HG03565 (cell line): ENCODE measurements around the gene CAPN10.

Experiments
- ATAC-seq: cut with Tn5 transposase; IDR thresholded peaks from one replicate; pipeline ENCODE4 v1.9.1; 2021; ENCODE audit warnings: mild to moderate bottlenecking, moderate library complexity; ENCODE audit not compliant: unreplicated experiment

CAPN10 gene

DNA sequence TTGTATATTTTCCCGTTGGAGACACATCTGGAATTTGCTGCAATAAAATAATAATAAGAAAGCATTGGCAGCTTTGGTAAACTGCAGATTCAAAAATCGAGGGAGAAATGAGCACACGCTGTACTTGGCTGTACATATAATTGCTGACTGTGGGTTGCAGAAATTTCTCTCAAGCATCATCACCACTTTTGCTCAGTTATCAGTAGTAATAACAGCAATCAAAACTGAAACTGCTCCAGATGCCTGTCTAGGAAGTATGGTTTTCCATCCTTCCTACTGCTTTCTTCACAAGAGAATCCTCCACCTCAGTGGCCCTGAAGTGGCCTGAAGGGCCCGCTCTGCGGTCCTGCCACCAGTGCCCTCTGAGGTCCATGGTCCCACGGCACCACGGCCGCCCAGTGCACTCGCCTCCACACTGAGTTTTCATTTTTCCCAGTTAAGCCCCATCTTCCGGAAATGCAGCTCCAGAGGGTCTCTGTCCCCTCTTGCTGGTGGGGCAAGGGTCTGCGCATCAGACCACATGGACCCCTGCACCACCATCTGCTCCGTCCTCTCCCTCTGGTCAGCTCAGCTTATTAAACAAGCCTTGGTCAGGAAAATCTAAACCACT lies 22.5 kb upstream of the CAPN10 start:
- no peak for ATAC-seq

DNA sequence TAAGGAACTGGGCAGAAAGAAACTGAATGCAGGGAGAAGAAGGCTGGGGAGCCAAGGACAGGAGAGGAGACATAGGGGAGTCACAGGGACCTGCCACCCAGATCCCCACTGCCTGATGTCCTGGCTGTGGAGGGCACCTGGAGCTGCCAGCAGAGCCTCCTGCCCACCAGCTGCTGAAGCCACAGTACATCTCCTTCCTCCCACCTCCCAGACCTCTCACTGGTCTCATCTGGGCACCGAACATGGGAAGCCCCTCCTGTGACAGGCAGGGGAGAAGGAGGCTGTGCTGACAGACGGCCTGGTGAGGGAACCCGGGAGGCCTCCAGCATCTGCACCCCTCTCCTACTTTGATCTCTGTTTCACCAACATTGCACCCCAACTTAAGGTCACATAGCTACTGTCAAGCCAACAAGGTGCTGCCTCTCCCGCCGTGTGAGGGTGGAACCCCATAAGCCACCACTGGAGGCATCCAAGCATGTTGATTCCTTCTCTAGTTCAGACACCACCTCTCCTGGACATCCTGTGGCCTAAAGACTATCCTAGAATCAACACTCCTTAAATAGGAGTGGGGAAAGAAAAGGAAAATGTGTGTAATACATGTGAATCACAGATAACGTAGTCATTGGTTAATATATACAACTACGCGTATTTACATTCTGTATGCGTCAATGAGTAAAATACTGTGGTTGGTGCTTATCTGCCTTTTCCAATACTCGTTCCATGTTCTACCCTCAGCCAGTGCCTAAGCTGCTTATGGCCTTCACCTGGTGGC lies 21.8 kb upstream of the CAPN10 start:
- ATAC-seq = no peak

DNA sequence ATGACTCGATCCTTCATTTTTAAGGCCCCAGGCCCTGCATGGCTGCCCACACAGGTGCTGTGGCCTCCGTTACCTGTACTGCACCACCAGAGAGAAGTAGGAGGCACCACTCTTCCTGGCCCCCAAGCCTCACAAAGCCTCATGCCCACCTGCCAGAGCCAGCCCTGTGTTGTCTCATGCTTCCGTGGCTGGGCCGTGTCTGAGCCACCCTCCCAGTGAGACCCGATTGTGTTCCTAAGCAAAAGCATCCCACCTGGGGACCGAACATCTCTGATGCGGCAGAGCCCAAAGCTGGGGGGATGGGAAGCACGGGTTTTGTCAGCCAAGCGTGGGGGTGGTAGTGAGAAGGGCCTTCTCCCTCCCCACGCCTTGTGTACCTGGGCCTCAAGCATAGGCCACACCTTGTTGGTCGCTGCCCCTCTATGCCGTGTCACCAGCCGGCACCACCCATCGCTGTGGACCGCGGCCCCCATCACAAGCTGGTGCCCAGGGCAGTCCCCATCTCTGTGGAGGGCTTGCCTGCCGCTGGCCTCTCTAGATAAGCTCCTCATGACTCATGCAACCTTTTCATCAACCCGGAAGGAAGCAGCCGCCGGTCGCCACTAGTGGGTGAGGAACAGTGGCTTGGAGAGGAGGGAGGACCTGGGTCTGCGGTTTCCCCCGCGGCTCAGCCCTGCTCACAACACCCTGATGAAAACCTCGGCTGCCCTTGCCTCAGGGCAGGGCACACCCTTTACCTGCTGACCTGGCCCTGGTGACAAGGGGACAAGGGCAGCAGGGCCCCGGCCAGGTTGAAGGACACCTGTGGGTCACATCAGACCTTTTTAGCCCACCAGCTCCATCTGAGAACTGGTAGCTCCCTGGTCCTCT lies 21.0 kb upstream of the CAPN10 start:
- ATAC-seq = peak; percentile 20

DNA sequence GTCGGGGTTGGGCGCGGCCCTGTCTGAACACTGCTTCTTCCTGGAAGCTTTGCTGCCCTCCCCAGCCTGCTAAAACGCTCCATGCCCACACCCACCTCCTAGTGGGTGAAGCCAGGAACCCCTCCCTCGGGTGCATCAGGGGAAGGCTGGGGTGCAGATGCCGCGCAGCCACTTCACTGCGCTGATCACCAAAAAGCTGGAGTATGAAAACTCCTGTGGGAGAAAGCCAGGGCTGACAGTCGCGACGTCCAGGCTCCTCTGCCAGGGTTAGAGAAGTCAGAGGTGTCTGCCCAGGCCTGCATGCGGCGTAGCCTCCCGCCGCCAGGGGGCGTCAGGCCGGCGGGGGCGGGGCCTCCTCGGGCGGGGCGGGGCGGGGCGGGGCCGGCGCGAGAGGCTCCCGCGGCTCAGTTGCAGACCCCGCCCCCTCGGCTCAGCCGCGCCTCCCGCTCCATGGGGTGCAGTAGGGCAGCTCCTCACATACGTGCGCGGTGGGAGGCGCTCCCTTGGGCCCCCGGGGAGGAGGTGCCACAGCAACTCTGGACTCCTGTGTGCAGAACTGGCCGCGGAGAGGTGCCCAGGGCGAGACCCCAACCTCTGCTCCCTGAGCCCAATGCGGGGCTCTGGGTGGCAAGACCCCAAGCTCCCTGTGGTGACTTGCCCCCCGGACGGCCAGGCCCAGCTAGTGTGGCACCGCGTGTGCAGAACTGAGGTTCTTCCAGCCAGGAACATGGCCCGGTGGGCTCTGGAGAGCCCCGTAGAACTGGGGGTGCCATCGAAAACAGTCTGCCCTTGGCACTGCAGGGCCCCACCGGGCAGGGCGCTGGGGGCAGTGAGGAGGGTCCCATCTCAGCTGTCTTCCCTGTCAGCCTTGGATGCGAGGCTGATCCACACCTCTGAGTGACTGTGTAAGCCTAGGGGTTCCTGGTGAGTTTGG lies 20.1 kb upstream of the CAPN10 start:
- ATAC-seq = peak; percentile 20

DNA sequence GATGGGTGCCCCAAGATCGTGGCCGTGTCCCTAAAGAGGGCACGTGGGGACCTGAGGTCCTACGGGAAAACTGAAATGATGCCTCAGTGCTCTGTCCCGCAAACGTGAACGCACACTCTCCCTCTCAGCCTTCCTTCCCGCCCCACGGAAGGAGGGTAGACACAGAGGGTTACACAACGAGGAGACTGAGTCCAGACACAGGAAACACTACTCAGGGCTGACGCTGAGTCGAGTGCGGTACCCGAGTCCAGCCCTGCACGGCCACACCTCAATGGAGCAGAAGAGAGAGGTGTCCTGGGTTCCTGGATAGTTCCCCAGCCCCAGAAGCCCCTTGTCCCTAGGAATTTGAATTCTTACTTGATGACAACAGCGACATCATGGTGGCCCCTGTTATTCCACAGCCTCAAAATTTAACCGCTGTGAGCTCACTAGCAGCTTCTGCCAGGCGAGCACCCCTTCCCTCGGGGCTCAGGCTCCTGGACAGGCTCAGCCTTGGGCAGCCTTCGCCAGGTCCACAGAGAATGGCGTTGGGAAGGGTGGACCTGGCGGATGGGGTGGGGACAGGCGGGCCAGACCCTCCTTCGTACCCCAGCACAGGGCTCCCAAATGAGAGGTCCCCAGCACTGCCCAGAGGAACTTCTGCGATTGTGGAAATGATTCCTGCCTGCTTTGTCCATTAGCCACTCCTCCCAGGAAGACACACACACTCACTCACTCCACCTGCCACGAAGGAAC lies 19.2 kb upstream of the CAPN10 start:
- no peak for ATAC-seq

DNA sequence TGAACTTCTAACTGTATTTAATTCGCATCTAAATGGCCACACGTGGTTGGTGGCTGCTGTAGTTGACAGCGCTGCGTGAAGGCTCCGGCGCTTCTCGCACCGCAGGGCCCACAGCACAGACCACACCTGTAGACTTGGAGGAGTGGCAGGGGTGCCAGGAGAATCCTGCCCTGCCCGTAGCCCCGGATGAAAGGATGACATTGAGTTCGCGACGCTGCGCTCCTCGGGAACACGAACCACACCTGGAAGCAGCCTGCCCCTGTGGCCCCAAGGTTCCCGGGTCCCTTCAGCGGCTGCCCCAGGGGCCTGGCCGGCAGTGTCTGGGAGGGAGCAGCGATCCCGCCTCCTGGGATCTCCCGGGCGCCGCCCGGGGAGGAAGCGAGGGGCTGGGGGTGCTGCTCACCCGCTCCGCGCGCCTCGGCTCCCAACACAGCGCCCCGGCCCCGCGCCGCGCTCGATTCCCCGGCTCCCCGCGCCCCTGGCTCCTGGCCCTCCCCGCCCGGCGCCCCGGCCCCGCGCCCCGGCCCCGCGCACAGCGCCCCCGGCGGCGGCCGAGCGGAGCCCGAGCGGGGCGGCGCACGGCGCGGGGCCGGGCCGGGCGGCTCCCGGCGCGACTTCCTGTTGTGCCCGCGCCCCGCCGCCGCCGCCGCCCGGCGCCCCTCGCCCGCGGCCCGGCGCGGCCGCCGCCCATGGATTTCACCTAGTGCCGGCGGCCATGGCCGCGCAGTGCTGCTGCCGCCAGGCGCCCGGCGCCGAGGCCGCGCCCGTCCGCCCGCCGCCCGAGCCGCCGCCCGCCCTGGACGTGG lies 18.5 kb upstream of the CAPN10 start, which contains the start of gene RNPEPL1:
Gene RNPEPL1 (plus strand): TSS at position 613 of the 806 bp plus-strand sequence. CDS start 103 bp downstream, at position 716.
- ATAC-seq = peak; percentile 21

DNA sequence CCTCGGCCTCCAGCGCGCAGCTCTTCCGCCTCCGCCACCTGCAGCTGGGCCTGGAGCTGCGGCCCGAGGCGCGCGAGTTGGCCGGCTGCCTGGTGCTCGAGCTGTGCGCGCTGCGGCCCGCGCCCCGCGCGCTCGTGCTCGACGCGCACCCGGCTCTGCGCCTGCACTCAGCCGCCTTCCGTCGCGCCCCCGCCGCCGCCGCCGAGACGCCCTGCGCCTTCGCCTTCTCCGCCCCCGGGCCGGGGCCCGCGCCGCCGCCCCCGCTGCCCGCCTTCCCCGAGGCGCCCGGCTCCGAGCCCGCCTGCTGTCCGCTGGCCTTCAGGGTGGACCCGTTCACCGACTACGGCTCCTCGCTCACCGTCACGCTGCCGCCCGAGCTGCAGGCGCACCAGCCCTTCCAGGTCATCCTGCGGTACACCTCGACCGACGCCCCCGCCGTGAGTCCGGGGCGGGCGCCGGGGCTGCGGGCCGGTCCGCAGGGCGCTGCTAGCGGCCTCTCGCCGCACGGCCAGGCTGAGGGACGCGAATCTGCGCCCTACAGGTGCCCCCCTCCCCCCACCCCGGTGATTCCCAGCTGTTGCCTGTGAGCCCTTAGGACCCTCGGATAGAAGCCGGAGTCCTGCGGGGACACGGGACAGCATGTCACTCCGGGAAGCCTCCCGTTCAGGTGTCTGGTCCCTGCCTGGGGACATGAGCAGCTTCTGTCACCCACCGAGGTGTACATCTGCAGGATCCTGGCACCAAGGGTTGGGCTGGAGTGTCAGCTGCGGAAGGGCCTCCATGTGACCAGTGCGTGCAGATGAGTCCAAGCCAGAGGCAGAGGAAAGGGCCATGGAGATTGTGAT lies 17.6 kb upstream of the CAPN10 start:
- peak; percentile 18 for ATAC-seq

DNA sequence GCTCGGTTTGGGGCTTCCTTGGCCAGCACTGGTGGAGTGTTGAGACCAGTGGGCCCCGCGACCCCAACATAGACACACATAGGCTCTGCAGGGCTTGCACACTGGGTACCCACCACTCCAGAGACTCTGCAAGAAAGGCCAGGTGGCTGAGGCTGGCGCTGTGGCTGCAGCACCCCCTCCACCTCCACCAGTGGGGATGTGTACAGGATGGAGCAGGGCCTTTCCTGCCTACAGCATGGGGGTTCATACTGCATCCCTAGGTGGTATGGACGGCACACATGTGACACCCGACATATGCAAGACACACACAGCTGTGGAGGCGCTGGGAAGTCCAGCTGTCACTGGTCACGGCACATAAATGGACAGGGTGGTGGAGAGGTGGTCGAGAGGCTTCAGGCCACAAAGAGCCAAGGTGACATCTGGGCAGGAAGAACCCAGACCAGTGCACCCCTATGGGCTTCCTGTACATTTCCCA lies 17.0 kb upstream of the CAPN10 start:
- no peak for ATAC-seq

DNA sequence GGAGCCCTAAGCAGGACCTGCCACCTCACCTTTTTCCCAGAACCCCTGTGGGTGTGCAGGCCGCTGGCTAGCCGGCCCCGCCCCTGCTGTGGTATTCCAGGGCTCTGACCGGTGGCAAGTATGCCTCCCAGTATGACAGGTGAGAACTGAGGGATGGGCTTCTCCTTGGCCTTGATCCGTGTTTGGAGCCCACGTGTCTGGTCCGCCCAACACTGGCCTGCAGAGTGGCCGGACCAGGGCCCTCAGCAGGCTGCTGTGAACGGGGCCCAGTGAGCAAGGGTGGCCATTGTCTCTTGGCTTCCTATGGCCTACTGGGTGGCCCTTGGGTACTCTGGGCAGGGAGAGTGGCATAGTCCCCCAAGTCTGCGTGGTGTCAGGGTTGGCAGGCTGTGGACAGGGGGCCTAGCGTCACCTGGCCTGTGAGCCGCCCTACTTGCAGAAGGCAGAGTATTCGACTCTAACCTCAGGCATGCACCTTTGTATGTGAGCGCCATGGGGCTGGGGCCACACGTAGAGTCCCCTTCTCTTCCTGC lies 16.5 kb upstream of the CAPN10 start:
- no peak for ATAC-seq

DNA sequence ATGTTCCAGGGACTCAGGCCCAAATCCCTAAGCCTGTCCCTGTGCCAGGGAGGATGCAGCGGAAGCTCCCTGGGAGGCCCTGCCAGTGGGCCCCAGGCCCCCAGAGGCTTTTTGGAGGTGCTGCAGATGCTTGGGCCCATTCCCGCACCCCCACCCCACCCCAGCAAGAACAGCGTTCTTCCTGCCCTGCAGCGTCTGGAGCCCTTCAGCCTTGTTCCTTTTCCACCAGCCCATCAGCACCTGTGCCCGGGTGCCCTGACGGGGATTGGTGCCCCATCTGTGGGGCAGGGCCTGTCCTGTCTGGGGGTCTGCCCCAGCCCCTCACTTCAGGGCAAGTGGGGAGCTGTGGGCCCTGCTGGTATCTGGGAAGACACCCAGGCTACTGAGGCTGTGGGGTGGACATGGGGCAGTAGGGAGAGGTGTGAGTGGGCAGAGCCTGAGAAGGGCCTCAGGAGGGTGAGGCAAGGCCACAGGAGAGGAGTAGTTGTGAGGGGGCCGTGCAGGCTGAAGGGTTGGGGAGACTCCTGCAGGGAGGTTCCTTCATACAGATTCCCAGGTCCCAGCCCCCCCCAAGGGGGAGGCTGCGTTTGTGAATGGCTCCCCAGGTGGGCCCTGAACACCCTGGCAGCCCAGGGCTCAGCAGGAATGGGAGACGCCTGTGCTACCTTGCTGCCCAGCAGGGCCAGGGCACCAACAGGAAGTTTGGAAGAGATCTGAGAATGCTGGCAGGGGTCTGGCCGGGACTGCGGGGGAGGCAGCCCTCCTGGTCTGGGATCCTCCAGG lies 15.8 kb upstream of the CAPN10 start:
- ATAC-seq = no peak

DNA sequence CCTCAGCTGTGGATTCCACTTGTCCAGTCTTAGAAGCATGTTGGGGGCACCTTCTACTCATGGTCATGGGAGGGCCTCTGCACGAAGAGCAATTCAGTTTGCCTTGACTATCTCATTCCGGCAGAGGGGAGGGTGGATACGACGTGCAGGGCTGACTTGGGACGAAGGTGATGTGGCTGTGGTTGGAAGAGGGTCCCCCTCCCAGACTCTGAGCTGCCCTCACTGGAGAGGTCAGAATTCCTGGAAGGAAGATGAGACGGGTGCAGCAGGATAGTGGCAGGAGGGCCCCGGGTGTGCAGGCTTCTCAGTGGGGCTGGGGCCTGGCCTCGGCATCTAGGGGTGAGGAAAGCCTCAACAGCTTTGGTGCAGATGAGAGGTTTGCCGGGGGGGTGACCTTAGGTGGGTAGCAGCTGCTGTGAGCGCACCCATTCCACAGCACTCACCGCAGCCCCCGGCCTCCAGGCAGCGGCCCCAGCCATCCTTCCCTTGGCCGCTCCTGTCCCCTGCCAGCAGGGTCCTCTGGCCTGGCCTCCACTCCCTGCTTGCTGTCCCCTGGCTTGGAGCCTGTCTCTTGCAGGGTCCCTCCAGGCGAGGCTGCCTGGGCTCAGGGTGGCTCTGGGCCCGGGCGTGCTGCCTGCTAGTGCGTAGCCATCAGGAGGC lies 15.1 kb upstream of the CAPN10 start:
- ATAC-seq = no peak

DNA sequence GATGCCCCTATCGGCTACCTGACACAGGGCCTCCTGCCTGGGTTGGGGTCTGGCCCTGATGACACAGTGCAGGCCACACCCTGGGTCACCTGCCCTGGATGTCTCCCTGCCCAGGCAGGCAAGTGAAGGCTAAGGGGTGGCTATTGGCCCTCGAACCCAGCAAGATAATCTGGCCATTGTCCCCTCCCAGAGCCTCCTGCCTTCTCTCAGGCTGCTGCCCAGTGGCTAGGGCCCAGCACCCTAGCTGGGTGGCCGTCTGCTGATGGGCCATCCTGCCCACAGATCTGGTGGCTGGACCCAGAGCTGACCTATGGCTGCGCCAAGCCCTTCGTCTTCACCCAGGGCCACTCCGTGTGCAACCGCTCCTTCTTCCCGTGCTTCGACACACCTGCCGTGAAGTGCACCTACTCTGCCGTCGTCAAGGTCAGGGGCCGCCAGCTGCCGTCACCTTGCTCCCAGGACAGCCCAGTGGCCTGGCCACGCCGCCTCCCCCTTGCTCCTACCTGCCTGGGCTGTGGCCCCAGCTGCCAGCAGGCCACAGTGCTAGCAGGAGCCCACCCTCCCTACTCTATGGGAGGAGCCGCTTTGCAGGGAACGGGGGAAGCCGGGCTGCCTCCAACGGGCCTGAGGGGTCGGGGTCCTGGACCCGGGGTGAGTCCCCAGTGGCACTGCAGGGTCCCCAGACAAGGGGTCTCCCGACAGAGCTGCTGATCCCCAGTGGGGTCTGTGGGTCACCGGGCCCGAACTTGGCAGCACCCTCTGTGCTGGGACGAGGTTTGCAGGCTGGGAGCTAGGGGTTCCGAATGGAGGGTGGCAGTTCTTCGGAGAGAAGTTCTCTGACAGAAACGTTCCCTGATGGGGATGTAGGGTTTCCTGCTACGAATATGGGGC lies 14.1 kb upstream of the CAPN10 start:
- no peak for ATAC-seq

DNA sequence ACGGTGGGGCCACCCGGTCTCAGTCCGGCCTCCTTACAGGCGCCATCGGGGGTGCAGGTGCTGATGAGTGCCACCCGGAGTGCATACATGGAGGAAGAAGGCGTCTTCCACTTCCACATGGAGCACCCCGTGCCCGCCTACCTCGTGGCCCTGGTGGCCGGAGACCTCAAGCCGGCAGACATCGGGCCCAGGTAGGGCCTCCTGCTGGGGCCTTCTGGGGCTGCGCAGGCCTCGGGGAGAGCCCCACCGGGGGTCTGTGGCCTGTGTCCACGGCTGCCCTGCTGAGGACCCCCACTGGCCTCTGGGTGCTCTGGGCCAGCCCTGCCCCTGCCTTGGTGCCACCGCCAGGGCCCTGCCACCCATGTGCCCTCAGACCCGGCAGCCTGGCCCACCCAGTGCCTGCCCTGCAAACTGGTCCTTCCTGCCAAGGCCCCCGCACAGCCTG lies 13.4 kb upstream of the CAPN10 start:
- no peak for ATAC-seq

DNA sequence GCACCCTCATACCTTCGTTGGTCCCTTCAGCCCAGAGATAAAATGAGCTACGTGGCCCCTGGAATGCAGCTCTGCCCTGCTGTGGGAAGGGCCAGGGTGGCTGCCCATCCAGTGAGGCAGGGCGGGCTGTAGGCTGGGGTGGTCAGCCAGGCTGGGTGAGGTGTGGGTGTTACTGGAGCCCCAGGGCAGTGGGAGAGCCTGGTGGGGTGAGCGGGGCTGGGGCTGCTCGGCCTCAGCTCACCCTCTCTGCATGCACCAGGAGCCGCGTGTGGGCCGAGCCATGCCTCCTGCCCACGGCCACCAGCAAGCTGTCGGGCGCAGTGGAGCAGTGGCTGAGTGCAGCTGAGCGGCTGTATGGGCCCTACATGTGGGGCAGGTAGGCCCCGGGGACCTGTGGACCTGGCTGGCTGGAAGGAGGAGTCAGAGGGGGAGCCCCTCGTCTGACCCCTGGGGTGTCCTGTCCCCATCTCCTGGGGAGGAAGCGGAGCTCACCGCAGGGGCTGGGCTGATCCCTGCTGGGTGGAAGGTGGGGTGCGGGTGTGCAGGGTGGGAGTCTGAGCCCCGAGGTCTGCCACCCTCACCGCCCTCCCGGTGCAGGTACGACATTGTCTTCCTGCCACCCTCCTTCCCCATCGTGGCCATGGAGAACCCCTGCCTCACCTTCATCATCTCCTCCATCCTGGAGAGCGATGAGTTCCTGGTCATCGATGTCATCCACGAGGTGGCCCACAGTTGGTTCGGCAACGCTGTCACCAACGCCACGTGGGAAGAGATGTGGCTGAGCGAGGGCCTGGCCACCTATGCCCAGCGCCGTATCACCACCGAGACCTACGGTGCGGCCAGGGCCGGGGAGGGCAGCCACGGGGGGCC lies 12.8 kb upstream of the CAPN10 start:
- ATAC-seq = no peak
